HUES64 (cell line): ENCODE results near the gene GATC.

ENCODE experiments used
- H3K27ac ChIP-seq: 2 replicates; pipeline ENCODE4 v1.7.0; 2013; ENCODE audit warnings: low read depth, low read length, inconsistent platforms
- H3K27me3 ChIP-seq: 2 replicates; pipeline ENCODE4 v1.6.1; 2013; ENCODE audit warnings: mild to moderate bottlenecking, low read length; ENCODE audit not compliant: insufficient read depth
- H3K36me3 ChIP-seq: 2 replicates; pipeline ENCODE4 v1.6.1; 2013; ENCODE audit warnings: mild to moderate bottlenecking, low read length; ENCODE audit not compliant: insufficient read depth
- H3K4me1 ChIP-seq: 2 replicates; pipeline ENCODE4 v1.6.1; 2013; ENCODE audit warnings: mild to moderate bottlenecking, low read length, moderate library complexity; ENCODE audit not compliant: insufficient read depth
- H3K4me3 ChIP-seq: 2 replicates; pipeline ENCODE4 v1.5.1; 2013; ENCODE audit warnings: mild to moderate bottlenecking, low read length, moderate library complexity
- H3K9ac ChIP-seq: 2 replicates; pipeline ENCODE4 v1.6.1; 2013; ENCODE audit warnings: mild to moderate bottlenecking, low read depth, low read length
- H3K9me3 ChIP-seq: 2 replicates; pipeline ENCODE4 v1.6.1; 2013; ENCODE audit warnings: low read depth, low read length; ENCODE audit not compliant: insufficient read depth
- WGBS: fragments of 150-250, 120-280 bp; methylation state at CpG from one replicate; pipeline ENCODE4 v1.1.7; 2013; ENCODE audit warnings: missing lambda C conversion rate; 5-methylcytosine and 5-hydroxymethylcytosine counted together

GATC gene

DNA sequence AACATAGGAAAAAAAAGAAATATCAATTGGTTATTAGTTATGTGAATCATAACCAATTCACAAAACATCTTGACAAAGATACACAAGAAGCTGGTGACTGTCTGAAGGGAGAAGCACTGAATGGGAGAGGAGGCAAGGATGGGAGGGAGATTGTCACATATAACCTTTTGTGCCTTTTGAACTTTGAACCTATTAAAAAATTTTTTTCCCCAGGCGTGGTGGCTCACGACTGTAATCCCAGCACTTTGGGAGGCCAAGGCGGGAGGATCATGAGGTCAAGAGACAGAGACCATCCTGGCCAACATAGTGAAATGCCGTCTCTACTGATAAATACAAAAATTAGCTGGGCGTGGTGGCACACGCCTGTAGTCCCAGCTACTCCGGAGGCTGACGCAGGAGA lies 62.3 kb downstream of the GATC start:
- peaks cover 8% of the 10 kb centered on the region; the same call in 1 of the 2 replicates for H3K4me1 ChIP-seq
- H3K4me3 ChIP-seq = no peak overlapping the region
- peaks cover 52% of the 10 kb centered on the region for H3K36me3 ChIP-seq
- no peak overlapping the region for H3K9ac ChIP-seq
- no peaks in the 10 kb centered on the region for H3K27me3 ChIP-seq
- H3K9me3 ChIP-seq = no peaks in the 10 kb centered on the region
- no peak overlapping the region for H3K27ac ChIP-seq
- 97% methylated on average over 8 of the region's 8 CpGs for WGBS
